Parathyroid adenoma (tissue), 2 donors: ENCODE results near the gene PTDSS2.
A peak's percentile ranks its signal among the peaks of the same experiment; 100 is the strongest.

Experiments used
- H2AFZ ChIP-seq: fragments of 300-600 bp; sonication (generic); one replicate; pipeline ENCODE4 v1.7.0; 2017; ENCODE audit warnings: antibody characterized with exemption, mild to moderate bottlenecking
- H3K27ac ChIP-seq: fragments of 300-600 bp; sonication (generic); one replicate; pipeline ENCODE4 v1.7.0; 2017
- H3K27me3 ChIP-seq: fragments of 300-600 bp; sonication (generic); one replicate; pipeline ENCODE4 v1.7.0; 2017; ENCODE audit warnings: low read length; ENCODE audit not compliant: control insufficient read depth, insufficient read depth
- H3K36me3 ChIP-seq: fragments of 300-600 bp; sonication (generic); one replicate; pipeline ENCODE4 v1.7.0; 2017; ENCODE audit warnings: low read length; ENCODE audit not compliant: control insufficient read depth, insufficient read depth
- H3K4me1 ChIP-seq: fragments of 300-600 bp; sonication (generic); one replicate; pipeline ENCODE4 v1.7.0; 2017; ENCODE audit warnings: control low read depth
- H3K4me2 ChIP-seq: fragments of 300-600 bp; sonication (generic); one replicate; pipeline ENCODE4 v1.7.0; 2017; ENCODE audit warnings: low read length
- H3K4me3 ChIP-seq: fragments of 300-600 bp; sonication (generic); one replicate; pipeline ENCODE4 v1.7.0; 2017; ENCODE audit warnings: low read depth, low read length
- H3K79me2 ChIP-seq: fragments of 300-600 bp; sonication (generic); one replicate; pipeline ENCODE4 v1.7.0; 2017; ENCODE audit warnings: control low read depth
- H3K9ac ChIP-seq: fragments of 300-600 bp; sonication (generic); one replicate; pipeline ENCODE4 v1.7.0; 2017; ENCODE audit warnings: mild to moderate bottlenecking
- H3K9me3 ChIP-seq: fragments of 300-600 bp; sonication (generic); one replicate; pipeline ENCODE4 v1.7.0; 2017; ENCODE audit warnings: low read length; ENCODE audit not compliant: control insufficient read depth
- CTCF ChIP-seq: fragments of 300-600 bp; sonication (generic); IDR thresholded peaks from one replicate; pipeline ENCODE4 v1.7.0; 2017; ENCODE audit warnings: antibody characterized with exemption, mild to moderate bottlenecking
- donor health status: primary hyperparathyroidism.

PTDSS2 gene

GRCh38 chr11:446891-447290 is 3.2 kb upstream of the PTDSS2 start:
- Histone ChIP-seq H3K9ac (no peak overlapping the region), H3K79me2 (no peaks in the 10 kb centered on the region), H3K27ac (no peak overlapping the region), H3K4me3 (no peak overlapping the region), H2AFZ (no peak overlapping the region), H3K27me3 (no peaks in the 10 kb centered on the region), H3K9me3 (no peaks in the 10 kb centered on the region), H3K4me1 (peaks cover 8% of the 10 kb centered on the region), H3K36me3 (no peaks in the 10 kb centered on the region), H3K4me2 (no peak overlapping the region)
- no peak for TF ChIP-seq CTCF

GRCh38 chr11:447923-448731 is 2.0 kb upstream of the PTDSS2 start:
- Histone ChIP-seq H3K27ac (peak overlapping the region; percentile 86), H3K9ac (no peak overlapping the region), H3K36me3 (no peaks in the 10 kb centered on the region), H3K4me1 (peaks cover 8% of the 10 kb centered on the region), H3K27me3 (no peaks in the 10 kb centered on the region), H3K4me3 (peak overlapping the region; percentile 66), H2AFZ (peak overlapping the region; percentile 86), H3K4me2 (peak overlapping the region; percentile 78), H3K9me3 (no peaks in the 10 kb centered on the region), H3K79me2 (no peaks in the 10 kb centered on the region)
- peak; percentile 78 for TF ChIP-seq CTCF

- Histone ChIP-seq H3K9ac (no peak overlapping the region), H3K4me2 (peak overlapping the region; percentile 75), H3K27me3 (no peaks in the 10 kb centered on the region)
Measured at GRCh38 chr11:450809-451451, 851 bp downstream of the PTDSS2 start.

GRCh38 chr11:451738-452137 is 1.7 kb downstream of the PTDSS2 start:
- Histone ChIP-seq H3K36me3 (no peaks in the 10 kb centered on the region), H3K4me2 (no peak overlapping the region), H2AFZ (no peak overlapping the region), H3K27me3 (no peaks in the 10 kb centered on the region), H3K9ac (no peak overlapping the region), H3K4me1 (peaks cover 18% of the 10 kb centered on the region), H3K79me2 (no peaks in the 10 kb centered on the region), H3K27ac (no peak overlapping the region), H3K9me3 (no peaks in the 10 kb centered on the region), H3K4me3 (no peak overlapping the region)
- no peak for TF ChIP-seq CTCF

More at GRCh38 chr11:450809-451451, 851 bp downstream of the PTDSS2 start:
- Histone ChIP-seq H3K4me3 (peak overlapping the region; percentile 78), H3K4me1 (peaks cover 13% of the 10 kb centered on the region), H3K27ac (peak overlapping the region; percentile 70), H3K79me2 (no peaks in the 10 kb centered on the region), H2AFZ (peak overlapping the region; percentile 80), H3K9me3 (no peaks in the 10 kb centered on the region), H3K36me3 (no peaks in the 10 kb centered on the region)
- no peak for TF ChIP-seq CTCF
